HG02970 (cell line): ENCODE measurements around the gene MAP1LC3B.

Source experiments
- ATAC-seq: cut with Tn5 transposase; IDR thresholded peaks from one replicate; pipeline ENCODE4 v1.9.1; 2021; ENCODE audit warnings: mild to moderate bottlenecking, moderate library complexity, moderate number of reproducible peaks; ENCODE audit not compliant: unreplicated experiment, low FRiP score

MAP1LC3B gene

DNA sequence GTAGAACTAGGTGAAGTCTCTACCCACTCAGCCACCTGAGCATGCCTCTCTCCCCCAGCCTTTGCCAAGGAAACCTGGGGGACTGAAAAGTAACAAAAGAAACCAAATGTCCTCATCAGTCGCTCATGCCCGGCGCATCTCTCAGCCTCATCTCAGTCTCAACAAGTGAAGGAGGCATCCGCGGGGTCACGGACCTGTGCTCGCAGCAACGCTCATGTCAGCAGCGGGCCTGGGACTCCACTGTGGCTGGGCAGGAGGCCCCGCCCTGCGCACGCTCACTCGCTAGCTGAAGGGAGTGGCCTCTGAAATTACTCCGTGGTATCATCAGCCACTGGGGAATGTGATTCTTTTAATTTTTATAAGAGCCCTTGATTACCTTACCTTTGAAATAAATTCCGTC lies 31.3 kb downstream of the MAP1LC3B start:
- ATAC-seq: no peak

DNA sequence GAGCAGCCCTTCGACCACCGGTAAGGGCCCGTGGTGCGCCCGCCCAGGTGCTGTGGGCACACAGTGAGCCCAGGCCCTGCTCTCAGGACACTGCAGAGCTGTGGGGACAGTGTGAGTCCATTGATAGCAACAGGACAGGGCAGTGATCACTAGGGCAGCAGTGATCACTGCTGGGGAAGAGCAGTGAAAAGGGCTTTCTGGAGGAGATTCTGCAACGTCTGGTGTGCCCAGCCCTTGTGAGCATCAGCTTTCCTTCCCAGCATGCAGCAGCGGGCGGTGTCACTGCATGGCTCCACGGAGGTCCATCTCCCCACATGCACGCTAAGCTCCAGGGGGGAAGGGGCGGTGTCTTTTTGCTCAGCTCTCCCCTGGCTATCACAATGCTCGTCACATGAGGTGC lies 32.1 kb downstream of the MAP1LC3B start:
- ATAC-seq: no peak

DNA sequence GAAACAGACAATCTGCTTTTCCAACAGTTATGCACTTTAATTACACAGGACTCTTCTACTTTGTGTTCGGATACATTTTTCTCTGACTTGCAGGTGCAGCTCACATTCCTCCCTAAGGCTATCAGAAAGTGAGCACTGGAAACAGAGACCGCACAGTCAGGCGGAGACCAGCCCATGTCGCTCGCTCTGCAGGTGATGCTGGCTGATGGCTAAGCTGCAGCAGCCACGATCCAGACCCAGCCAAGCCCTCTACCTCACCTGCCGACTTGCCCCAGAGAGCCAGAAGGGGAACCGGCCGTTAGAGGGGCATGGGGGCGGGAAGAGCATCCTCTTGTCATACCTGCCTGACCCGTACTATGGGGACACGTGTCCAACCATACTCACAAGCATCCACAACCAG lies 33.8 kb downstream of the MAP1LC3B start:
- ATAC-seq: no peak

DNA sequence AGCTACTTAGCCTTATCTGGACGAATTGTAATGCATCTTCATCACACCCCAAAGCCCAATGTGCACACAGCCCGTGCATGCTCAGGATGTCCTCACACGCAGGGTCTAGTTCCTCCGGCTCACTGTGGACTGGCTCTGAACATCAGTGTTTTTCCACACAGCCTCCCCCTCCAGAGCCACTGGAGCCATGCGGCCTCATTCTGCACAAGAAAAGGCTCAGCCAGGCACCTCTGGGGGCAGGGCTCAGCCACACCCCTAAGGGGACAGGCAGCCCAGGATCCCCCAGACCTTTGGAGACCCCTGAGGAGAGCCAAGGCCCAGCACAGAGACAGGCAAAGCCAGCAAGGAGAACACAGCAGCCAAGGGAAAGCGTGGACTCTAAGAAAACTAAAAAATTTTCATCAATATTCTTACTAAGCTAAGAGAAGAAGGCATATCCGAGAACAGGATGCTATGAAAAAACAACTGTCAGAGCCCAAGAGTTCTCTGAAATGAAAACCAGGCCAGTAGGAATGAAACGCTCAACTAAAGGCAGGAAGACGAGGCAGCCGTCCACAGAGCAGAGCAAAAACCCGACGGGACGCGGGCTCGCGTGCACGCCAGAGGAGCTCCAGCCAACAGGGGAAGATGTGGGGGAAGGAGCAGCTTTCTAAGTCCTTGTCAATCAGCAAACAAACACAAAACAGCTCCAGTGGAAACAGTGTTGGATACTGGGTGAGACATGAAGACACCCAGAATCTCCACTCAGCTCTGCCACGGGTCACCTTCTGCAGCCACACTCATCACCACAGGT lies 34.5 kb downstream of the MAP1LC3B start:
- no peak for ATAC-seq

DNA sequence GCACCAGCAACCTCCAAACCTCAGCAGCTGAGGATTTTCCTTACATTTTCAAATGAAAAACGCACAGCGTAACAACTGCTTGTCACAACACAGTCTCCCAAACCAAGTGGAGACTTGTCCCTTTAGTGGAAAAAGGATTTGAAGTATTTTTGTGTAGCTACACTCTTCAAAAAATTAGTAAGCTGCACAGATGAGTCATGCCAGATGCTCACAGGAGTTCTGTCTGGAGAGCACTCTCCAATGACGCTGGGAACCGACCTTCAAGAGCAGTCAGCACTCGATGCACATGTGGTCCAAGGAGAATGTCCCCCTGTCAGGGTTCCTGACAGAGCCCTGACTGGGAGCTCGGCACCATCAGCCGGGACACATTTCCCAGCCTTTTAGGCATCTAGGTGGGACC lies 39.8 kb downstream of the MAP1LC3B start:
- ATAC-seq: no peak

DNA sequence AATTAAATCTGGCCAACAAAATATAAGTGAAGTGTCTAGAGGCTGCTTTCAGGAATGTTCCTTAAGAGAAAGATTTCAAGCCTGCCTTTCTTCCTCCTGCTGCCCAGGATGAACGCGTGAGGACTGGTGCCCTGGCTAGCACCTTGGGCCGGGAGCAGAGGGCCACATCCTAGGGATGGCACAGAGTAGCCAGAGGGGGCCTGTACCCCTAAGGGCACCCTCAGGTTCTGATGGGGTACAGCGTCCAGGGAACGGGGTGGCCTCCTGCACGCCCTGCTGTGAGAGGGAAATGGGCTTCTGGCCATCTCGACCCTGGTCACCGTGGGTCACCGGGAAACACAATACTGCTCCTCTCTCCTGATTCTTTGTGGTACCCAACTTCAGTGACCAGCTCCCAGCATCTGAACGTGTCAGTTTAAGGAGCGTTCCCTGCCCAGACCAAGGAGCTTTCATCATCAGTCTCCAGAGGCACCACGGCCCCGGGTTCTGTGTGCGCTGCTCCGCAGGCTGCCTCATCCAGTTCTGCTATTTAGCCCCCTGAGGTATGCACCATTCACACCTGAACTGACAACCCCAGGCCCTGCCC lies 40.3 kb downstream of the MAP1LC3B start:
- no peak for ATAC-seq

DNA sequence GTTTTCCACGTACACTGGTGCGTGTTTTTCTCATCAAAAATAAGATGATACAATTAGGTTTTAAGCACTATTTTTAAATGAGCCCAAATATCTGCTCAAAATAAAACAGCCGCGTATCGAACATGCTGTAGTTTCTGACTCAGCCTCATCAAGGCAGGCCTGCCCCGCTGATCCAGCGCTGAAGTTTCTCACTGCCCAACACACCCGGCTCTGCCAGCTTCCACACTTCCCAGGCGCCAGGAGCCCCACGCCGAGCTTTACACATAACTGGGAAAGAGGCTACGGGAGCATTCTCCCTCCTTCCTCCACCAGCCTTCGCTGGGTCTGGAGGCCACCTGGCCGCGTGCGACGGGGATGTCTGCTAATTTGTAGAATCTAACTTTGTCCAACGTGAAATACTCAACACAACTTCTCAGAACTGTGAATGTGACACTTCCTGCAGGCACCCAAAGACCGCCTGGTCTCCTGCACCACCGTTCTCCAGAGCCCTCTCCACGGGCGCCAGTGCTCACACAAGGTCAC lies 42.1 kb downstream of the MAP1LC3B start:
- ATAC-seq: no peak

DNA sequence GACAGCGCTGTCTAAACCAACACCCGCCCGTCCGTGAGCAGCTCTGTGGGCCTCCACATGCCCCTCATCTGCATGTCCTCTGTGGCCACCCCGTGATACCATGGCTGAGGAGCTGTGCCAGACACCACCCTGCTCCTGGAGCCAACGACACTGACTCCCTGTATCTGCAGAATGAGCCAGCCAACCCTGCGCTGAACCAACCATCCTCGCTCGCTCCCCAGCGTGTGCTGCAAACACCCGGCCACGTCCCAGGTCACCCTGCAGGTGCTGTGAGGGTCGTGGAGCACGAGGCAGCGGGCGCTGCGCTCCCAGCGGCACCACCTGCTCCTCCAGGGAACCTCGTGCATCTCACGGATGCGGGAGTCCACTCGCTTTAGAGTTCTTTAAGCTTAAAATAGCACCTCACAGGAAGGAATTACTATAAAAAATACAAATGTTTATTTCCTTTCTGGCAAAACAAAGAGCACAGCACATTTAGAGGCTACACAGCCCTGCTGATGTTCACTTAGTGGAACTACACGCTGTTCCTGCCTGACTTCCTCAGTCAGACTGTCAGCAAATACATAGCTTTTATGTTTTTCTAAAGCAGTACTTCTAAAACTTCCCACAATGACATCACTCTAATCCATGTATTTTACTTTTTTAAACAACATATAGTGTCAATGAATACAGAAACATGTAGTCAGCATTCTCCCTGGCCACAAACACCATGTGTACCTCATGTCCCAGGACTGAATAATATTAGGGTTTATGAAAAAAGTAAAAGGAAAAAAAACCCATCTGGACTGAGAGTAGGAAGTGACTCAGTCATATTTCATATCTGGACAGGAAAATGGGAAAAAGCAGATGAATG lies 43.5 kb downstream of the MAP1LC3B start:
- no peak for ATAC-seq

DNA sequence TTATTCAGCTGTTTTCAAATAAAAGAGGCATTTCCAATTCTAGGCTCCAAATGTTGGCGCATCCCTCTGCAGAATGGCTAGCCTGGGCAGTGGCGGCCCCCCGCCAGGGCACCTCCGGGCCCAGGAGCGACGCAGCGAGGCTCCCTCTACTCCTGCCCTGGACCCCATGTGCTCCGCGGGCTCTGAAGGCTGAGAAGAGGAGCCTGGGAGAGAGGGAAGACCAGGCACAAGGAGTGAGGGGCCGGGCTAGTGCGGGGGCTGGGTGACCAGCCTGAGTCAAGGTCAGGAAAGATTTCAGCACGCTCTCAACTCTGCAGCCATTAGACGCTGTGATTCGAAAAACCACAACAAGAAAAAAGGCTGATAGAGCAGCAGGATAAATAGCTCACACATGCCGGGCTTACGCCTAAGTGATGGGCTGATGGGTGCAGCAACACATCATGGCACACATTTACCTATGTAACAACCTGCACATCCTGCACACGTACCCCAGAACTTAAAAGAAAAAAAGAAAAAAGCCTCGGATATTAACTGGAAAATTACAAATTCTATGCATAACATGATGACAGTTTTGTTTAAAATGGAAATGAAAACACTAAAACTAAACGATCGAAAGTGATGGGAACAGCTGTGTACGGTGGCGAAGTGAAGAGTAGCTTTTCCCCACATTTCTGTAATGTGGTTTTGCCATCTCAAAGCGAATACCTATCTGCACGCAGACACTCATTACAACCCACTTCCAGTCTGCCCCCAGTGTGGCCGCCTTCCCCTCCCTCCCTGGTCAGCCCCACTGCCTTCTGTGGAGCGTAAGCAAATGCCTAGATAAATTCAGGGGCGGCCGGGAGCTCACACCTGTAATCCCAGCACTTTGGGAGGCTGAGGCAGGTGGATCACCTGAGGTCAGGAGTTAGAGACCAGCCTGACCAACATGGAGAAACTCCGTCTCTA lies 44.4 kb downstream of the MAP1LC3B start:
- no peak for ATAC-seq

DNA sequence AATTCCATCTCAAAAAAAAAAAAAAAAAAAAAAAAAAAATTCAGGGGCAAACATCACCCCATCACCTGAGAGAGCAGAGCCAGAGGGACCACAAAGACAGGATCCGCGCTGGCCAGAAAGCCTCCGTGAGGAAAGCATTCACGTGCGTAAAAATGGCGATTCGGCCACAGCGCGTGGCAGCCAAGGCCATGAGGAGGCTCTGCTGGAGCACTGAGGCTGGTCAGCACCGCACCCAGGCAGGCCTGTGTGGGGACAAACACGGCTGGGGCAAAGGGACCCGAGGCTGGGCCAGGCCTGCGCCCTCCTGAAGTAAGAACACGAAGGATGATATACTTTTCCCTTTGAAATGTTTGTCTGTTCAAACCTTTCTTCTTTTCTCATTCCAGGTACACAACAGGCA lies 45.2 kb downstream of the MAP1LC3B start:
- no peak for ATAC-seq

DNA sequence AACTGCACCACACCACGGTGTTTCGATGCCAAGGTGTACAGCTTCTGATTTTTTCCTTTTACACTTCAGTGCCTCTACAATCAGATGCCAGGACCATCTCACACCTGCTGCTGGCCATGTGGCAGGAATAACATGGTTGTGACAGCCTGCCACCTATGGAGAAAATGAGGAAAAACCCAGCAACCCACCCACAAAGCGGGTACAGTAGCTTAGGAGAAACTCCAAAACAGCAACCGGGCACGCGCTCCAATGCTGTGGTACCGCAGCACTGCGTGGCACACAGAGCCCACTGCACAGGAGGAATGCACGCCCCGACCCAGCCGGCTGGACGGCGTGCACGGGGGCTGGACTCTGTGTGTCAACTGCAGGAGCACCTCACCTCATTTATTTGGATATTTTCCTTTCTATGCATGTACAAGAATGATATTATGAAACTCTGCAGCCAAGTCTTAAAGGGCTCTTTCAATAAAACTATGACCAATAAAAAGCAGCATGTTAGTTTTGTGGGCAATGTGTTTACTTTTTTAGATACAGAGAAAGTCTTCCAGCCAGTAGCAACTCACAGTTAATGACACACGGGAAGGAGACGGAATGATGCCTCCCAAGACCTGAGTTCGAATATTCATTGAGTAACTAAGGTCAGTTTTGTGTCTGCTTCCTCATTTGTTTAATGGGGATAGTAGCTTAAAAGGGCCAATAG lies 45.9 kb downstream of the MAP1LC3B start:
- no peak for ATAC-seq

DNA sequence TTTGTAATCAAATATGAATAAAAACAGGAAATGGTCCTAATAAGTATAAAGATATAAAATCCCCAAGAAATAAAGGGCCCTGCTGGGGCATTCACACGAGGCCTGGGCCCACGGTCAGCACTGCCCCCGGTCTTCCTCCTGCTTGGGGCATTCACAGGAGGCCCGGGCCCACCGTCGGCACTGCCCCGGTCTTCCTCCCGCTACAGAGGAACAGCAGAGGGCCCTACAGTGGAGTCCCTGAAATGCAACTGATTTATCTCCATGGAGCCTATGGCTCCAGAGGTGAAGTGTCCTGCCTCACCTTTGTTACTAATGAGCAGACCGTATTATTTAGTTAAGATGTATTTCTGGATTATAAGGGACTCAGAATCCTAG lies 46.5 kb downstream of the MAP1LC3B start:
- ATAC-seq: no peak

DNA sequence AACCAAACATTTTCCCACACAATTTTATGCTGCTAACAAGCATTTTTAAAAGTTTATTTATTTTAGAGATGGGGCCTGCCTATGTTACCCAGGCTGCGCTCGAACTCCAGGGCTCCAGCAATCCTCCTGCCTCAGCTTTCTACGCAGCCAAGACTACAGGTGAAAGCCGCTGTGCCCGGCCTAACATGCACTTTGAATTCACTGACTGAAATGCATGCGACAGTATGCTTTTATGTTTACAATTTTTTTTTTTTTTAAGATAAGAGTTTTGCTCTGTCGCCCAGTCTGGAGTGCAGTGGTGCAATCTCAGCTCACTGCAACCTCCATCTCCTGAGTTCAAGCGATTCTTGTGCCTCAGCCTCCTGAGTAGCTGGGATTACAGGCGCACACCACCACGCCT lies 47.8 kb downstream of the MAP1LC3B start:
- ATAC-seq: no peak

DNA sequence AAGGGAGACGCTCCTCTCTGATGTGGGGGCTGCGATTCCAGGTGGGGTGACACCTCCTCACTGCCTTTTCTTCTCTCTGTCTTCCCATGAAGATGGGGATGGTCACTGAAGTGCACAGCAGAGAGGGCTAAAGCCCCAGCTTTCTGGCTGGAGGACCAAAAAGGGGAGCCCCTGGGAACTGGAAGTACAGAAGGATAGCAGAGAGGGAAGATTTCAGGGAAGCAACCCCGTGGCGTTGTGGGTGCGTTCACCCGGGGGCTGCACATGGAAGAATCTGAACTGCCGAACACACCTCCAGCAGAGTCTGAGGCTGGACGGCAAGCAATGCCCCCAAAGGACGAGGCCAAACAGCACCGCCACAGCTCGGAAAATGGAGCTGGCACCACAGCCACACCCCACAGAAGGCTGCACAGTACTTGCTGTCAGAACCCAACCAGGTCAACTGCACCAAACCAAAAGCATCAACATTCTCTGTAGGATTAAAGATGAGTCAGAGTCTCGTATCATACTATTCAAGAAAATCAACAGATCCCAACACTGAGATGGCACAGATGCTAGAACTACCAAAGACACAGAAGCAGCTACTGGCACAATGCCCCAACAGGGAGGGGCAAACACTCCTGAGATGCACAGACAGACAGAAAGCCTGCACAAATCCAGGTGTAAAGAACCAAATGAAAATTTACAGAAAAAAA lies 49.9 kb downstream of the MAP1LC3B start:
- no peak for ATAC-seq

DNA sequence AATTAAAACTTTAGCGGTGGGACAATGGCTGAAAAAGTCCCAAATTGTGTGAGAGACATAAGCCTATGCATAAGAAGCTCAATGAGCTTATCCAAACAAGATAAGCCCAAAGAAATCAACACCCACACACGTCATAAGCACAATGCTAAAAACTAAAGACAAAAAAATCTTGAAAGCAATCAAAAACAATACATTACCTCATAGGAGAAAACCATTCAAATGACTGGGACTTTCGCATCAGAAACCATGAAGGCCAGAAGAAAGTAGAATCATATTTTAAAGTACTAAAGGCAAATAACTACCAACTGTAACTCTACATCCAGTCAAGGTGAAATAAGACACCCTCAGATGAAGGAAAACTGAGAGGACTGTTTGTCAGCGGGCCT lies 50.4 kb downstream of the MAP1LC3B start:
- ATAC-seq: no peak

DNA sequence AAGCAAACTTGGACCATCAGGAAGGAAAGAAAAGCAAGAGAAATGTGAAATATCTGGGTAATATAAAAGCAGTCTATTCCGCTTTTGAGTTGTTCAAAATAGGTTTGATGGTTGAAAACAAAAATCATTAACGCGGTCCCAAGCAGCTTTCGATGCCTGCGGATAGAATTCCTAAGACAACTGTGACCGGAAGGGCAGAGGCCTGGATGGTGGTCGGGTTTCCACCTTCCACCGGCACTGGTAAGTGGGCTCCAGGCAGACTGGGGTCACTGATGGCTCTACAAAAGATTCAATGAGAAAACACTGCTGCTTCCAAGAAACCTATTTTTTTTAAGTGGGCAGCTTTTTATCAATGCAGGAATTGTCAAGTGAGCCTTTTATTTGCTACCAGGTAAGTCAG lies 50.9 kb downstream of the MAP1LC3B start:
- no peak for ATAC-seq

DNA sequence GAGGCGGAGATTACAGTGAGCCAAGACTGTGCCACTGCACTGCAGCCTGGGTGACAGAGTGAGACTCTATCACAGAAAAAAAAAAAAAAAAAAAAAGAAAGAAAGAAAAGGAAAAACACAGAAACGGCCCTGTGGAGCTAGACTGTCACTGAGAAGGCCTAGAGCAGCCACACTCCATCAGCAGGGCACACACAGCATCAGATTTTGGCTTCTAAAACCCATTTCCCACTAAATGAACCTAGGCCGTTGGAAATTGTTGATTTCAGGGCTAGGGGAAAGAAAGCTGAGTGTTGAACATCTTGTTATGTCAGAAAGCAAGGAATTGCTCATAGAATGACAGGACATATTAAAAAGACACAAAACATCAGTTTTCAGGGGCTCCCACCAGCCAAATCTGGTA lies 51.8 kb downstream of the MAP1LC3B start:
- no peak for ATAC-seq

DNA sequence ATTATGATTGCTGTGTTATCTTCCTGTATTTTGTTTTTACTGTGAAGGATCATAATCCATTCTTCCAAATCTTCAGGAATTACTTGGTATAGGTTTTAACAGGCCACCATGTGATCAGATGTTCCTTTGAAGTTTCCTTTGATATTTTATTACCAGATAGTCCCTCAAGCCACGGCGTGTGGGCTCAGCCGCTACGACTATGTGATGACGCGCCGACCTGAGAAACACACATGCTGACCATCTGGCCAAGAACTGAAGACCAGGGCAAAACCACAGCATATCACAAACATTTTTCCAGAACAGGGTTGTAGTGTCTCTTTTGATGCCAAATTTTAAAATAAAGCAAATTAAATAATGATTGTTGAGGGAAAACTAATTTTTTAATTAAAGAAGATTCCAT lies 53.4 kb downstream of the MAP1LC3B start:
- no peak for ATAC-seq

DNA sequence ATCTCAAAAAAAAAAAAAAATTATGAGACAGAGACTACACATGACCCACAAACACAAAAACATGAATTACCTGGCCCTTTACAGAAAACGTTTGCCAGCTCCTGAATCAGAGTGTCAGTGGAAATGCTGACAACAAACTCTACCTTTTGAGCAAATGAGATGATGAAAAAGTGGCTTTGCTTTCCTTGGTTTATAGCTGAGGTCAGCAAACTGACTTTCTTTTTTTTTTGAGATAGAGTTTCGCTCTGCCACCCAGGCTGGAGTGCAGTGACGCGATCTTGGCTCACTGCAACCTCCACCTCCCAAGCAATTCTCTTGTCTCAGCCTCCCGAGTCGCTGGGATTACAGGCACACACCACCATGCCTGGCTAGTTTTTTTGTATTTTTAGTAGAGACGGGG lies 54.3 kb downstream of the MAP1LC3B start:
- ATAC-seq: no peak
